Measurements from ENCODE around the gene SYS1. TPM values are rescaled to one million over a fixed set of nuclear protein-coding genes. Genes with fewer than 3 reads are reported as not detected.

Gene SYS1
- total RNA-seq, 1 donor from 2014 or later: 41.3 TPM

DNA sequence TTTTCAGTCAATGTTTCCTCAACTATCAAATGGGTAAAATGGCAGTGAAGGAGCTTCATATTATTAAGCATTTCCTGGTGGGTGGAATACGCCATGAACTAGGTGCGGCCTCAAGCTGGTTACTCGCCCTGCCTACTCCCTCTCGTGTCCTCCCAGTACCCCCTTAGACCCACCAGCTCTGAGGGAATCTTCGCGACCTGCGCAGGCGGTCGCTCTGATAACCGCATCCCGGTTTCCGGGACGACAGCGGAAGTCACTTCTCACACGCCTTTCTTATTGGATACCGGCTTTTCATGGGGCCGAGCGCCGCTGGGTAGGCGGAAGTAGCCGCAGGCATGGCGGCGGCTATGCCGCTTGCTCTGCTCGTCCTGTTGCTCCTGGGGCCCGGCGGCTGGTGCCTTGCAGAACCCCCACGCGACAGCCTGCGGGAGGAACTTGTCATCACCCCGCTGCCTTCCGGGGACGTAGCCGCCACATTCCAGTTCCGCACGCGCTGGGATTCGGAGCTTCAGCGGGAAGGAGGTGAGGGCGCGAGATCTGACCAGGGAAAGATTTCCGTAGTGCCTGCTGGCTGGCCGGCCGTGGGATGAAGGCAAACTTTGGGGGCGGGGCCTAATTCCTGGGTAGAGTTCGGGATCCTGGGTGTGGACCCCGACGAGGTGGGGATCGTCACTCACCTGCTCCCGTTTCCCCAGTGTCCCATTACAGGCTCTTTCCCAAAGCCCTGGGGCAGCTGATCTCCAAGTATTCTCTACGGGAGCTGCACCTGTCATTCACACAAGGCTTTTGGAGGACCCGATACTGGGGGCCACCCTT lies 53.1 kb downstream of the SYS1 start, which contains the start of gene PIGT:
Gene PIGT (plus strand): TSS at position 320 of the 816 bp plus-strand sequence. CDS start 16 bp downstream, at position 336.
- DNase-seq (ENCODE audit: low spot score): peak; percentile 89

GRCh38 chr20:45416917-45417316 lies 54.0 kb downstream of the SYS1 start:
- DNase-seq (ENCODE audit: low spot score): no peak

Other genes with a start within 250 kb of the SYS1 start
- gene WFDC5, start 248.0 kb upstream of the SYS1 start, total RNA-seq: not detected
- not detected for gene WFDC12, start 238.7 kb upstream of the SYS1 start, total RNA-seq
- not detected for gene PI3, start 188.3 kb upstream of the SYS1 start, total RNA-seq
- 1.1 TPM for gene SEMG1, start 156.1 kb upstream of the SYS1 start, total RNA-seq
- gene SEMG2, start 141.8 kb upstream of the SYS1 start, total RNA-seq: not detected
- gene SLPI, start 108.6 kb upstream of the SYS1 start, total RNA-seq: 548 TPM
- gene RBPJL, start 56.3 kb upstream of the SYS1 start, total RNA-seq: 0.26 TPM
- 0.09 TPM for gene MATN4, start 54.9 kb upstream of the SYS1 start, total RNA-seq
- 118 TPM for gene SDC4, start 14.7 kb upstream of the SYS1 start, total RNA-seq
- not detected for gene TP53TG5, start 15.2 kb downstream of the SYS1 start, total RNA-seq
- gene DBNDD2, start 45.1 kb downstream of the SYS1 start, total RNA-seq: 48.0 TPM
- 98.3 TPM for gene PIGT, start 53.0 kb downstream of the SYS1 start, total RNA-seq
- 144 TPM for gene WFDC2, start 106.6 kb downstream of the SYS1 start, total RNA-seq
- not detected for gene SPINT3, start 152.5 kb downstream of the SYS1 start, total RNA-seq
- not detected for gene WFDC6, start 176.3 kb downstream of the SYS1 start, total RNA-seq
- gene EPPIN, start 184.2 kb downstream of the SYS1 start, total RNA-seq: not detected
- gene WFDC8, start 216.1 kb downstream of the SYS1 start, total RNA-seq: not detected

All from mucosa of gallbladder (tissue), 1 donor.